NCI-H1105 (cell line): Measurements from ENCODE around the gene ATP6V1F.

Experiments used
- DNase-seq: peaks from one replicate; lab custom pipeline; 2025; lab: John Stamatoyannopoulos, UW

The ATP6V1F gene, protein sequence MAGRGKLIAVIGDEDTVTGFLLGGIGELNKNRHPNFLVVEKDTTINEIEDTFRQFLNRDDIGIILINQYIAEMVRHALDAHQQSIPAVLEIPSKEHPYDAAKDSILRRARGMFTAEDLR

DNA sequence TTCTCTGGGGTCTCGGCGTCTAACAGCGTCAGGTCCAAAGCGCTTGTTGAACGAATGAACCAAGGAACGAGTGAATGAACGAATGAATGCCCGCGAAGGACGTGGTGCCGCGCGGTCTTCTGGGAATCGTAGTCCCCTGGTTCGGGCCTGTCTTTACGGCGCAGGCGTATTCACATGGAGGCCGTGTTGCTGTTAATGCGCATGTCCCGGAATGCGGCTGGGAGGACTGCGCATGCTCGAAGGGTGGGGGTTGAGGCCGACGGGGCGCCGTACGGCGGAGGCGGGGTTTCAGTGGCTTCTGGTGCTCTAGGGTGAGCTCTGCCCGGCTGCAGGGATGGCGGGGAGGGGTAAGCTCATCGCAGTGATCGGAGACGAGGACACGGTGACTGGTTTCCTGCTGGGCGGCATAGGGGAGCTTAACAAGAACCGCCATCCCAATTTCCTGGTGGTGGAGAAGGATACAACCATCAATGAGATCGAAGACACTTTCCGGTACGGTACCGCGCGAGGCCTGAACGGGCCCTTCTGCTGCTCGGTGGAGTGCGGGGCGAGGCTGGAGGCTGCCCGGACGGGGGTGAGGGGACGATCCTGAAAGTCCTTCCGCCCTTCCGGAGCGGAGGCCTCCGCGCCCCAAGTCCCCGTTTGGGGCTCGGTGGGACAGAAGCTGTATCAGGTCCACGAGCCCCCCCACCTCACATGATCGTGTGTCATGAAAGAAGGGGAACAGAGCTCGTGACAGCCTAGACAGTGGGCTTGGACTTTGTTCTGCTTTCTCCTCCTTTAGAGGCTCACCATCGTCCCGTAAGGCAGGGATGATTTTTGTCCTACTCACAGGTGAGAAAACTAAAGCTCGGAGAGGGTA is at the start of gene ATP6V1F:
TSS of gene ATP6V1F (plus strand) at position 286 of the 862 bp plus-strand sequence. CDS start at position 335, 49 bp downstream.
- peak; percentile 97 for DNase-seq

DNA sequence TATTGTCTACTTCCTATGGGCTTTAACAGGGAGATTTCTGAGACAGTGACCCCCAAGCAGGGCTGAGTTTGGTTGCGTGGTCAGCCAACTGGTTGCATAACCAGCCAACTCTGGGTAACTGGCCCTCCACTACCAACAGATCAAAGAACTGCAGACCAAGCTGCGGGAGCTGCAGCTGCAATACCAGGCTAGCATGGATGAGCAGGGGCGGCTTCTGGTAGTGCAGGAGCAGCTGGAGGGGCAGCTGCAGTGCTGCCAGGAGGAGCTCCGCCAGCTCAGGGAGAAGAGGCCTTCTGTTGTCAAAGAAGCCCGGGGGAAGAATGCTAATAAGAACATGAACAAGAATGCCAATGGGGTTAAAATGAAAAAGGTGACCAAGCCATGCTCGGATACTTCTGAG is 48.2 kb upstream of the ATP6V1F start:
- DNase-seq, result no peak

DNA sequence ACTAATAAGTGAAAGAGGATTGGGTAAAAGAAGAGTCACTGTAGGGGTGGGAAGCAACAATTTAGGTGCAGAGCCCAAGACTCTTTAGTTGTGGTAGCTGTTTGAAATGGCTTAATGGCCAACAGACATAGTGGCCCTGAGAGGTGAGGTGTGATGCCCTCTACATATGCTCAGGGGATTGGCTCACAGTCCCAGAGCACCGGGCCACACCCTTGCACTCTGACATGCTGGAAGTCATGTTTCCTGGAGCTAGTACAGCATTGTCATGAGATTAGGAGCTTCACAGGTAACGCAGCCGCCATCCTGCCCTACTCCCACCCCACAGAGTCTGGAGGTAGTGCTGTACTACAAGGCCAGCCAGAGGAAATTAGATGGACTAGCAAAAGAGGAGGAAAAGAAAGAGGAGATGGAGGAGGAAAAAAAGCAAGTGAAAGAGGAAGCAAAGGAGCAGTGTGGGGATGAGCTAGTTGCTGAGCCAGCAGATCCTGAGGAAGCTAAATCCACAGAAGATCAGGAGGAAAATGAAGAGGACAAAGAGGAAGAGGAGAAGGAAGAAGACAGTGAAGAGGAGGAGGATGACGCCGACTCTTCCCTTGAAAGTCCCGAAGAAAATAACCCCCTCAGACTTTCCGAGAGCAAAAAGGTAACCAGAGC is 47.2 kb upstream of the ATP6V1F start:
- DNase-seq, result no peak

DNA sequence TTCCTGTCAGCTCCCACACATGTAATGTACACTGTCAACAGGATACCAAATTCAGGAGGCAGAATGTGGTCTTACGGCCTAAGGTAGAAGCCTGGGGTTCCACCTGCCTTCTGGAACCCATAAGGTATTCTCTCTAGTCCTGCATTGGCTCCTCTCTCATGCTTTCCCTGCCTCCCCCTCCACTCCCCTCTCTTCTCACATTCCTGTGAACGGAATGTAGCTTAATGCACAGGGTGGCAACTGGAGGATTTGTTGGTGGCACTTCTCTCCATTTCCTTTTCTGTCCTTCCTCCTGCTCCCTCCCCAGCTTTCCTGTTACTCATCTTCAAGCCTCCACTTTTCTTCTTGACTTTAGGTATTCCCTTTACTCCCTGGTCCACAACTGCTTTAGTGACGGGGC is 44.0 kb upstream of the ATP6V1F start:
- no peak for DNase-seq

DNA sequence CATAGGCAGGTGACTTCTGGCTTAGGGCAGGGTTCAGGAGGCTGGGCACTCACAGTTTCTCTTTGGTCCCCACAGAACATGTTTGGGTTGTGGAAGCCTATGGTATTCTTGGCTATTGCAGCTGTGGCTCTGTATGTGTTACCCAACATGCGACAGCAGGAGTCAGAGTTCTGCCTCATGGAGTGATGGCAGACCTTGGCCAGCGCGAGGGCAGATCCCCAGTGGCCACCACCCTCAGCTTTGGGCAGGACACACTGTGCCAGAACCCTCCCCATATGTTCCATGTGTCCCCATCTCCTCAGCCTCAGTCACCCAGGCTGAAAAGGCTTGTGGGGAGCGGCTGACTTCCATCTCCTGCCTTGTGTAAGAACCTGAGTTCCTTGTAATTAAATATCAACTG is 40.9 kb upstream of the ATP6V1F start:
- DNase-seq, result no peak

DNA sequence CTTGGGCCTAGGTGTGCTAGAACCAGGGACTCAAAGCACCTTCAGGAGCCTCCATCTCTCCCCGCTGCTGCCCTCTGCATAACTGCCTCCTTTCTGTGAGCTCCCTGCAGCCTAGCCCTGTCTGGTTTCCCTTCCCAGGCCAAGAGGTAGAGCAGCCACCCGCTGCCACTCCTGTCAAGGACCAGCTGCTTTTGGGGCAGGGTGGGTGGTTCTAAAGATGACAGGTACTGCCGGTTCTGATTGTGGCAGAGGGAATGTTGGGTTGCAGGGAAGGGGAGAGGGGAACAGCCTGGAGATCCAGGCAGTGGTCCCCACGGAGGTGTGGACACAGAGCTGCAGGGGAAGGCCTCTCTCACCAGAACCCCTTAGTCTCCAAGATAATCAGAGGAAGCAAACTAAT is 36.1 kb upstream of the ATP6V1F start:
- DNase-seq, result no peak

DNA sequence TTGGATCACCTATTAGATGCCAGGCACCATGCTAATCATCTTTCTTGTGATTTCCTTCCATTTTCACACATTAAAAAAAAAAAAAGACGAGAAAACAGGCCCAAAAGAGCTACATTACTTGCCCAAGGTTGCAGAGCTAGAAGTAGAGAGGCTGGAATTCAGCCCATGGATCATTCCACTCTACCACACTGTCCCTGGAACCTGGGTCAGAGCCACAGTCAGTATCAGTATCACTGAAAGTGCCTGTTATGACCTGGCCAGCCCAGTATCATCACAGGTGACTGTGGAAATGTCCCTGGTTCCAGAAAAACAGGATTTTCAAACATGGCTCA is 35.8 kb upstream of the ATP6V1F start:
- no peak for DNase-seq

DNA sequence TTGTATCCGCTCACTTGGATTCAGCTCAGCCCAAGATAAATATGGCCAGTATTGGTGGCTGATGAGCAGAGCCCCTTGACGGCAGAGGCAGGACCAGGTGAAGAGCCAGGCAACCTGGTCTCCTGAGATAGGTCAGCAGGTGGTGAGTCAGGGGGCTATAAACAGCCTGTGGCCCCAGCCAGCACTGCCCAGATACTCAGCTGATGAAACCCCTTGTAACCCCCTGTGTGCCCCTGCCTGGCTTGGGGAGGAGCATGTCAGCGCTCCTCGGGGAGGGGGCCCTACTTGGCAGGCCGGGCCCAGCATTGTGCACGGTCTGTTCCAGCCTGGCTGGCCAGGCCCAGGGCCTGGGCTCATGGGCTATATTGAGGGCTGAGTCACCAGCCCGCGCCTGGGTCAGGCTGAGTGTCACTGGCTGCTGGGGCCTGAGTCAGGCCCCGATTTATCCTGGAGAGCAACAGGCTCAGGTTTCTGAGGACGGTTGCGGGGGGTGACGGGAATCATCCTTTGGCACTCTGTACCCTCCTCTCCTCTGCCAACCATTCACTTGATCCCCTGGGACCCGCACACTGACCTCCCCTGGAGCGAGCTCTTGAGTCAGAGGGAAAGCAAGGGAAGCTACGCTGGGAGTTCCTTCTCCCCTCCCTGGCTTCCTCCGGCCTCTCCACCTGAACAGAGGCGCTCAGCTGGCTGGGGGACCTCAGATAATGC is 35.3 kb upstream of the ATP6V1F start:
- no peak for DNase-seq

DNA sequence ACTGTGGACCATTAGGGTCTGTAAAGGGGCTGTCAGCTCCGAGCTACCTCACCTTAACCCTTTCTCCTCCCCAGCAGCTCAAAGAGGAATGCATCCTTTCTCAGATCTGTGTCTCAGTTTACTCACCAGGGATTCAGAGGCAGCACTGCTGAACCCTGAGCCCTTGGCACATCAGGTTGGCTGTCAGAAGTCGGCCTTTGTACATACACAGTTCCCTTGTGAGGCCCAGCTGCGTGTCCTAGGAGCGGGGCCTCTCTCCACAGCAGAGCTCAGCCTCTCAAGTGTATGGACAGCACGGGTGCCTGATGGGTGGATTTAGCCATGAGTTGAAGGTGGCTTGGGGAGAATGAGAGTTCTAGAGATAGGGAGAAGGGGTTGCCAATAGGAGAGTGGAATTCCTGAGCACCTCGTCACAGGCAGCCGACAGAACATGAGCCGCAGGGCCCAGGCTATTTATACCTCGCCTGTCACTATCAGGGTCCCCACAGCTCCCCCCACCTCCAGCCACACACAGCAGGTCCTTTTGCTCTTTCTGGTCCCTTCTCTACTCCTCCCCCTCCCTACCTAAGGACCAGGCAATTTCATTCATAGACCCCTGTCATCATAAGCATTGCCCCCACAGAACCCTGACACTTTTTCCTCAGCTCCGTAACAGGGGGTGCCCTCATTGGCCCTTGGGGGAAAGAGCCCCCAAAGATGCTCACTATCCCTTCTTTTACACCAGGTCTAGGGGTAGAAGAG is 34.5 kb upstream of the ATP6V1F start:
- no peak for DNase-seq

DNA sequence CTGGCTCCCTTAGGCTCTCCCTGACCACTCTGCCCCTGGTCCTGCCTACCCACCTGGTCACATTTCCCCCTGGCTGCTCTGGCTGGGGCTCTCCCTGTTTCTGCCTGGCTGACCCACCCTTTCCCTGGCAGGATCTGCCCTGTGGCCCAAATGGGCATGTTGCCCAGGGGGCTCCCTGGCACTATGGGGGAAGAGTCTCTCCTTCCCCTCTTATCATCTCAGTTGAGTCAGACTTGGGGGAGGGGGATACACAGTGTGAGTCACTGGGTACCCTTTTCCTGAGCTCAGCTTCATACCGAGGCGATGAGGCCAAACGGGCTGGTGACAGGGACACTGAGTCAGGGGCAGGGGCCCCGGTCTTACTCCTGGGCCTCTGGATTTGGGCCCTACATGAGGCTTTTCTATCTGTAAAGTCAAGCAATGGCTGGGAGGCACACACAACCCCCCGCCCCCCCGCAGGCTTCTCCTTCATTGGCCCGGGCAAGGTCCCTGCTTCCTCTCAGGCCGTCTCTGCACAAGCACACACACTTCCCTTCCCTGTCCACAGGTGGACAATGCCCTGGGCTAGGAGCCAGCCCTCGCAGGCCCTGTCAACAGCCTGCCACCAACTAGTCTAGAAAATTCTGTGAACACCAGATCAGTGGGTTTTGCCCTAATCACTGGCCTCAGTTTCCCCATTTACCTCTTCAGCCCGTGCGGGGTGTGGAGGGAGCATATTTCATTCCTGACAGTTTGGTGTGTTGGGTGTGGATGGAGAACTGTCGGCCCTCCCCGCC is 33.1 kb upstream of the ATP6V1F start:
- DNase-seq, result no peak

DNA sequence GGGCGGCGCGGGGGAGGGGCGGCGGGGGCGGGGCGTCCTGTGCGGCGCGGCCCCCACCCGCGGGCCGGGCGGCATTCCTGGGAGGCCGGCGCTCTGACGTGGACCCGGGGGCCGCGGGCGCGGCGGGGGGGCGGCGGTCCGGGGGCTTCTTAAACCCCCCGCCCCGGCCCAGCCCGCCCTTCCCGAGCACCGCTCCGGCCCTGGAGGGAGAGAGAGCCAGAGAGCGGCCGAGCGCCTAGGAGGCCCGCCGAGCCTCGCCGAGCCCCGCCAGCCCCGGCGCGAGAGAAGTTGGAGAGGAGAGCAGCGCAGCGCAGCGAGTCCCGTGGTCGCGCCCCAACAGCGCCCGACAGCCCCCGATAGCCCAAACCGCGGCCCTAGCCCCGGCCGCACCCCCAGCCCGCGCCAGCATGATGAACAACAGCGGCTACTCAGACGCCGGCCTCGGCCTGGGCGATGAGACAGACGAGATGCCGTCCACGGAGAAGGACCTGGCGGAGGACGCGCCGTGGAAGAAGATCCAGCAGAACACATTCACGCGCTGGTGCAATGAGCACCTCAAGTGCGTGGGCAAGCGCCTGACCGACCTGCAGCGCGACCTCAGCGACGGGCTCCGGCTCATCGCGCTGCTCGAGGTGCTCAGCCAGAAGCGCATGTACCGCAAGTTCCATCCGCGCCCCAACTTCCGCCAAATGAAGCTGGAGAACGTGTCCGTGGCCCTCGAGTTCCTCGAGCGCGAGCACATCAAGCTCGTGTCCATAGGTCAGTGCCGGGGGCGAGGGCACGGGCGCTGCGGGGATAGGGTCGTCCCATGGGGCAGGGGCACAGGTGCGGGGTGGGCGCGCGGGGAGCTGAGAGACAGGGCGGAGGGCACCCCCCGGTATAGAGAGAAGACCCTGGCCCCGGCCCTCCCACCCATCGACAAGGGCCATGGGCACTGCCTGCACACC is 32.2 kb upstream of the ATP6V1F start, which contains the start of gene FLNC:
TSS of gene FLNC (plus strand) at position 176 of the 947 bp plus-strand sequence. CDS start at position 408, 232 bp downstream.
- peak; percentile 9 for DNase-seq

DNA sequence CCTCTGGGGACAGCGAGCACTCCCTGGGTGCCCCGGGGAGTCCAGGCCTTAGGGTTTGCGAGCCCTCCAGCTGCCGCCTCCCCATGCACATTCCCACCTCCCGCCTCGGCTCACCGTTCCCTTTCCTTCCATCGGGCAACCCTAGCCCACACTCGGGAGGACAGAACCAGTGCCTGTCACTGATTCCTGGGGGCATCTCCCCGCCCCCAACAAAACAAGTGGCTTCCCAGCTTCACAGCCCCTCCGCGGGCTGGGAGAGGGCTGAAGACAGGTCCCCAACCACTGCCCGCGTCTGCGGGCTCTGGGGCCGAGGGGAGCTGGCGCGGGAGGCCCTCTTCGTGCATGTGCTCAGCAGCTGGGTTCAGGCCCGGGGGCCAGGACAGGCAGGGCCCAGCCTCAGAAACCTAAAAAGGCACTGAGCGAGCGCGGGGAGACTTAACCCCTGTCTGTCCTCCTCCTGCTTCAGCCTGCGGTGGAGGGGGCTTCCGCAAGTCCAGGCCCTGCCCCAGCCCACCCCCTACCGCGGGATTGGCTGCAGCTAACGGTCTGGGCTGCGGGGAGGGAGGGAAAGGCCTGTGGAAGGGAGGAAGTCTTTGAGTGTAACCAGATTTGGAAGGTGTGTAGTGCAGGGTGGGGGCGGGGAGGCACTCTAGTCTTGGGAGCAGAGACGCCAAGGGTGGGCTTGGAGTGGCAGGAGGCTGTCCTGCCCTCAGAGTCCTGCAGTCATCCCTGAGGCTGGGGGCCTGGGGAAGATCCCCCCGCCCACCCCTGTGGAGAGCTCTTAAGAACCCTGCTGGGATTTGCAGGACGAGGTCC is 31.3 kb upstream of the ATP6V1F start:
- no peak for DNase-seq

DNA sequence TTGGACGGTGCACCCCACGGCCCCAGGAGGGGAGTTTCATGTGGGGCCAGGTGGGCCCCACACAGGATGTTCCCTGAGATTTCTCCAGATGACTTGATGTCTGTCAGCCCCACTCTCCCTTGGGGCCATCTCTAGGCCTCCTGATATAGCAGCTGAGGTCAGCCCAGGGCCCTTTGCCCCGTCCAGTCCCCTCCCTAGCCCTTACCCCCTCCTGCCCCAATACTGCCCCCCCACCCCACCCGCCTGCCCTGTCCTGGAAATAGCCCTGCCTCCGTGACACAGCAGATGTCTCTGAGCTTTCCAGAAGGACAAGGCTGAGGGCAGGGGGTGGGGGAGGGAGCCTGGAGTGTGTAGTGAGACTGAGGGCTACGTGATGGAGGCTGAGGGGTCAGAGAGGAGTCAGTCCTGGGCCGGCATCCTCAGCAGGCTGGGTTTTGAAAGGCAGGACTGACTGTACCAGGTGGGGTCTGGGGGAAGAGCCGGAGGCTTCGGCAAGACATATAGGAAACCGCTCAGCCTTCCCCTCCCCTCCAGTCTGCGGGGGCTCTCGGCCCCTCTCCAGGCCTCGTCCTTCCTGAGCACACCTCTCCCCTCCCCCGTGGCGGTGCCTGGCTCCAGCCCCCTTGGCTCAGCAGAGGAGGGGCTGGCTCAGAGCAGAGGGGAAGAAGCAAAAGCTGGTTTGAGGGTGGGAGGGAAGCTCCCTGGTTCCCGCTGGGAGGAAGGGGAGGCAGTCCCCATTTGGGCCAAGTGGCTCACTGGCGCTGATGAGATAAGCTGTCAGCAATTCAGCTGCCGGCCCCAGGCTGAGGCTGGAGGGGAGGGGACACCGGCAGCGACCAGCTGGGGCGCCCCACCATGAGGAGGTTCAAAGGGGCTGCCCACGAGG is 30.4 kb upstream of the ATP6V1F start:
- DNase-seq, result no peak

DNA sequence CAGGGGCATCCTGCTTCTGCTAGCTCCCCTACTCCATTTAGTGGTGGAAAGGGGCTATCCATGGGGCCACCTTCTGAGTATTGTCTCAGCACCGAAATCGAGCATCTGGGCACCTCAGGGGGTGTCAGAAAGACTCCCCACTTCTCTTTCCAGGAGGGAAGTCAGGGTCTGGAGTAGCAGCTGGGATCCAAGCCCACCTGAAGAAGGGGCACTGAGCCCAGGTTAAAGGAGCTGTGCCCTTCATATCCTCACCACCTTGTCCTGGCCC is 29.8 kb upstream of the ATP6V1F start:
- DNase-seq, result no peak

DNA sequence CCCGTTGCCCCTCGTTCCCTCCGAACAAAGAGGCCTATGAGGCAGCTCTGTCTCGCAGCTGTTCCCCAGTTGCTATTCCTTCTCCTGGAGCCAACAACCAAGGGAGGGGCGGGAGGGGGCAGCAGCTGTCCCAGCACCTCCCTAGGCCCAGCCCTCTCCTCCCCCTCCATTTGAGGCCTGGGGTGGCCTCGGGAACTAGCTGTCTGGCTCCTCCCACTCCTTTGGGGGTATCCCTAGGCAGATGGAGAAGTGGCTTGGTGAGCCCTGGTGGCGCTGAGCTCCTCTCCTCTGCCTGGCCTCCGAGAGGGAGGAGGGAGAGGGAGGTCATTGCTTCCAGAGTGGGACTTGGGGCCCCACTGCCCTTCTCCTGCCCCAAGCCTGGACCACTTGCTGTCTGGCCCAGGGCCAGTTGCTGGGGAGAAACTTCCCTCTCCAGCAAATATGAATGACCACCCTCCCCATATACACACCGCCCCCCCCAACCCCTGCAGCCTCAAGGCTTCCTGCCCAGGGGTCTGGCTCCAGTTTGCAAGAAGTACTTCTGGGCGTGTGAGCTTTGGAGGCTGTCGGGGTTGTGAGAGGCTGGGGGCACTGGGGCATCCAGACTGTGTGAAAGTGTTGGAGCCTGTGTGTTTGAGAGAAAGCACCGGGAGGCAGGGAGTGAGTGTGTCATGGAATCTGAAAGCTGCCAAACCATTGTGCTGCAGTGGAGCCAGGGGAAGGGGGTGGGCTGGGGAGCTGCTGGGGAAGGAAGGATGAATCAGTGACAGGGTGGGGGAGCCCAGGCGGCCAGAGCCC is 29.3 kb upstream of the ATP6V1F start:
- DNase-seq, result no peak

DNA sequence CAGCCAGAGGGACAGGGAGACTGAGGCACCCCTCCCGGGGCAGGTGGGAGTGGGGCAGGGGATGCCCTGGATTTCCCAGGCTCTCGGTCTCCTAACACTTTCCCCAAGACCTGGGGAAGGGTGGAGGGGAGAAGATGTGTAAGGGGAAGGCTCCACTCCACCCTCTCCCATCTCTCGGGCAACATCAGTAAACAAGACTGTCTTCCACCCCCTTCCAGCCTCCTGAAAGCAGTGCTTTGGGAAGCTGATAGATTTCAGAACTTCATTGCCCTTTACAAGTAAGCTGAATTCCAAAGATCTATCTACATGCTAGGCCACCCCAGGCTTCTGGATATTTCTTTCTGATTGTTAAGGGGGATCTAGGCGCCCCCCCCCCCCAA is 28.7 kb upstream of the ATP6V1F start:
- DNase-seq, result no peak

DNA sequence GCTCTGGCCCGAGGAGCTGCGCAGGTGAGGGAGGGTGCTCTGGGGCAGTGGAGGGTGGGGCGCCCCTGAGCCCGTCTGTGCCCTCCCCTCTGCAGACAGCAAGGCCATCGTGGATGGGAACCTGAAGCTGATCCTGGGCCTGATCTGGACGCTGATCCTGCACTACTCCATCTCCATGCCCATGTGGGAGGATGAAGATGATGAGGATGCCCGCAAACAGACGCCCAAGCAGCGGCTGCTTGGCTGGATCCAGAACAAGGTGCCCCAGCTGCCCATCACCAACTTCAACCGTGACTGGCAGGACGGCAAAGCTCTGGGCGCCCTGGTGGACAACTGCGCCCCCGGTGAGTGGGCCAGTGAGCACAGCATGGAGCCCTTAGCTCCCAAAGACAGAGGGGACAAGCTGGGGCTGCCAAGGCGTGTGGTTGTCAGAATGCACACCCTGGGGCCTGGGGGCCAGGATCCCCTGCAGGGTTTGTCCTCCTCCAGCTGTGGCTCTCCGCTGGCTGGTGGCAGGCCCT is 27.4 kb upstream of the ATP6V1F start:
- DNase-seq, result no peak
